GM19023 (cell line): ENCODE results near the gene GPR87.

Source experiments
- ATAC-seq: cut with Tn5 transposase; IDR thresholded peaks from one replicate; pipeline ENCODE4 v1.9.1; 2021; ENCODE audit warnings: mild to moderate bottlenecking, moderate library complexity; ENCODE audit not compliant: unreplicated experiment

GPR87 gene

DNA sequence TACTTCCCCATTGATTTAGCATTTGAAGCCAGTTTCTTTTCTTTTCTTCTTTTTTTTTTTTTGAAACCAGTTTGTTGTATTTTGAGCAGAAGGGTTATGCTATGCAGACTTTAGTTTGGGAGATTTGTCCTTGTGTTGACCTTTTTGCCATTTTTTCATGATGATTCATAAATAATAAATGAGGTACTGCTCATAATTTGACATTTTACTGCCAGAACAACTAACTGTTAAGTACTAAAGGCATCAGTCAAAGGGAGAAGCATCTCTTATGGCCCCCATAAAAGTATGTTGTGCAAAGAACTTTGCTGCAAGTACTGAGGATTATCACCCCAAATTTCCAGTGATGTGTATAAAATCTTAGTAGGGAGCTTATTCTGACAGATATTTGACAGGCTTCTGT lies 1.7 kb upstream of the GPR87 start:
- ATAC-seq = no peak

DNA sequence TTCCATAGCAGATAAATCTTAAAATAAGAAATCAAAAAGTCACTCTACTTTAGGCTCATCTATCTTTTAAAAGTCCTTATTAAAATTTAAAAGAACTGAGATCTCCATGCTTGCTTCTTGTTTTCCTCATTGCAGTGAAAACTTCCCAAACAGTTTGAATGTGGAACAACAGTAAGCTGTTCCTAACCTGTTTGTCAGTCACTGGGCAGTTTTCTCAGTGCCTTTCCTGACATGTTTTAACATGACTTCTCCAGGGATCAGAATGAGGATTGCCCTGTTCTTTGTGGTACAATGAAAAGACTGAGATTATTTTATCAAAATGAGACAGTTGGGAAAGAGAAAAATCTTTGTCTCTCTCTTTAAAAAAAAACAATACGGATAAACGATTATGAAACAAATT lies 774 bp downstream of the GPR87 start:
- no peak for ATAC-seq

DNA sequence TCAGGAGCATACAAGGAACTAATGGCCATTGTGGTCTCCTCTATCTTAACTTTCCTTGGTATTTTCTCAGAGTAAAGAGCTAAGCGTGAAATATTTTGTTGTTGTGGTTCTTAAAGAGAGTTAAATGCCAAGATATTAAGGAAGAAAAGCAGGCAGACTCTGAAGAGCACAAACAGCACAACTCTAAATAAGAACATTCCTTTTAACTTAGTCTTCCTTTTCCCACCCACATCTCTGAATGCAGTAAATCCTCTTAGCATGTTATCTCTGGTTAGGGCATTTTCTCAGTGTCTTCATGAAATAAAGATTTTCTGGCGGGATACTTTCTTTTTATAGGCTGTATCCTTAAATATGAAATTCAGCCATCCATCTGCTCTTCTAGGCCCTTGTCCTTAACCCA lies 1.5 kb downstream of the GPR87 start:
- ATAC-seq = no peak

DNA sequence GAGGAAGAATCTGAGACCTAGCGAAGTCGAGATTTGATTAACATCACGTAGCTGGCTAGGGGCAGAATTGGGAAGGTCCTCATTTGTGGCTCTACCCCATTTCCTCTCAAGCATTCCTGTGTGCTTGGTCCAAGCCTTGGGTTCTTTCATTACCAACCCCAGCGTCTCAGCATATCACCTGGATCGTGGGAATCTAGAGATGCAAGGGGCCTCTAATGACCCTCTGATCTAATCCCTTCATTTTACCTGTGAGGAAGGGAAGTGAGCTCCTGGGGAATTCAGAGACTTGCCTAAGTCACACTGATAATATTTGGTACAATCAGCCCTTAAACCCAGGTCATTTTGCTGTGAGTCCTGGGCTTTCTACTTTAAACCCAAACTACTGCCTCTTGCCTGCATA lies 2.0 kb downstream of the GPR87 start:
- ATAC-seq = no peak

DNA sequence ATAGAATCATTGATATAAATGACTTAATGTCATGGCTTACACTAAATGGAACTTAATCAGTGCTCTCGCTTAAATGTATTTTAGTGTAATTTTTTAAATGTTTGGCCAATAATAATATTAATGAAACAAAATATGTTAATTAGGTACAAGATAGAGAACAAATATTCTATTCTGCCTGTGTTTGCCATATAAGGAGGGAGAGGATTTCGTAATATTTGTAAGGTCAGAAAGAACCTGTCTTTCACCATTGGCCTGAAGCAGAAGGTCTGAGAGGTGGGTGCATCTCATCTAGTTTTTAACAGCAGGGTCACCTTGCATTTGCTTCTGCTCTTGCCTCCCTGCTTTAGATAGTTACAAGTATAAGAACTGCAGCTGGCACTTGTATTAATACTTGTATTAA lies 2.5 kb downstream of the GPR87 start:
- no peak for ATAC-seq

DNA sequence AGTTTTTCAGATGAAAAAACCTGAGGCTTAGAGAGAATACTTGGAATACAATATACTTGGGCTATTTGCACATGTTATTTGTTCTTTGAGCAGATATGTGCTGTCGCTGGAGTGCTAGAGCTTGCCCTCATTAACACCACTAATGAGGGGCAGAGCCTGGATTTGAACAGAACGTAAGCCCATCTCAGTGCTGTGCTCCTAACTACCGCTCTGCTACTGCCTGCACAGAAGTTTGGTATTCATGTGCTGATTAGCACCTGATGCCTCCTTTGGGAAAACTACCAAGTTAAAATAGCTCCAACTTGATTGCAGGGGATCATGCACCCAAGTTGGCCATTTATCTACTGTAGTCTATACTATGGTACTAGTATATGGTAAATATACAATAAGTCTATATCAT lies 3.6 kb downstream of the GPR87 start:
- ATAC-seq = no peak

DNA sequence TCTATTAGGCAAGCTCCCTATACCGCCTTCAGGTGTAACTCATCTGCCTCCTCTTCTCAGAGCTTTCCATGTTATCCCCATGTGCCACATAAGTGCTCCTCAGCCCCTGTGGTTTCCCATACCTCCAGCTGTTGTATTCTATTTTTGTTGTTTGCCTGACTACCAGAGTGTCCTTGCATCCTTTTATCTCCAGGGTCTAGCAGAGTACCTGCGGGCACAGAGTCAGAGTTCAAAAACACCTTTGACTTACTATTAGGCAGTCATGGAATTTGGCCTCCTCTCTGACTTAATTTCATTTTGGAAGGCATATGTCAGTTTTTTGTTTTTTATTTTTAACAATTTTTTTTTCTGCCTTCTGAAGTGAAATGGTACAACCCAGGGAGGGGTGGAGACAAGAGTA lies 7.1 kb downstream of the GPR87 start:
- ATAC-seq = no peak

DNA sequence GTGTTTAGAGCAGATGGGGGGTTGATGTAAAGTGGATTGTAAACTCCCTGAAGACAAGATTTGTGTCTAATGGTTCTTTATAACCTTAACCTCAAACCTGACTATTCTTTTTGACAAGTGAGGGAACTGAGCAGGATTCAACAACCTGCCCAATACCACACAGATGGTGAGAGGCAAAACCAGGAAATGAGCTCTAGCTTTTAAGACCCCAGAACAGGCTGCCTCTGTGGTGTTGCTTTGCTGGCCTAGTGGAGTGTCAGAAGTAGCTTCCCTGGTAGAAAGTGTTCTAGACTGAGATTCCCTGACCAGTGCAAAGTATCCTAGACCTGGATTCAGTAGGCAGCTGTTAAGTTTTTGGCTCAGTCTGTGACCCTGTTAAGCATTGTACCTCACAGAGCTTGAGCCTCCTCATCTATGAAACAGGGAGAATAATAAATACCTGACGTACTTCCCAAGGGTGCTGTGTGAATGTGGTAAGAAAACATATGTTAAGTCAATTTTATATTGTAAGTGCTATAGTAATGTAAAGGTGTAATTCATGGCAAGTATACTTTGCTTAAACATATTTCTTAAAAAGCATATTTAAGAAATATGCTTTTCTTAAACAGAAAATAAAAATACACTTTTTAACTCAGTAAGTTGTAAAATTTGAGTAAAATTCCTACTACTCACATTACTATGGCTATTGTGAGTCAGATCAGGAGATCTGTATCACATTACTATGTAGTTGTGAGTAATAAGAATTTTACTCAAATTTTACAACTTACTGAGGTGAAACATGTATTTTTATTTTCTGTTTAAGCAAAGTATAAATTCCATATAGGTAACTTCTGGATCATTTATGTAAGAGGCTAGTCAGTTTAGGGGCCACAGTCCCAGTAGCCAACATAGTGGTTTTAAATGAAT lies 8.8 kb downstream of the GPR87 start:
- ATAC-seq = no peak

DNA sequence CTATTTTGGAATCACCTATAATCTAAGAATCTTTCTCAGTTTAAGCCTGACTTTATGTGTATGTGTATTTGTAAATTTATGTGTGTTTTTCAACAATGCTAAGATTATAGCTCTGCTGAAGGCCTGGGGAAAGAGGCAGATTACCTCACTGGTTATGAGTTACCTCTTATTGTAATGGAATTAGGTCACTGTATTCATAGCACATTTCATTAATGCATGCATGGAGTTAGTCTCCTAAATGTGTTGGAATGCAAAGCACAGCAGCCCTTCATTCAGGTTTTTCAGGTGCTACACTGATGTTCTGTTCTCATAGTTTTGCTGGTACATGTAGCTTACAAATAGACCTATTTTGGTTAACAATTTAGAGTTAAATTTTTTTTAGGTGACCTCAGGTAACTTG lies 9.5 kb downstream of the GPR87 start:
- no peak for ATAC-seq

DNA sequence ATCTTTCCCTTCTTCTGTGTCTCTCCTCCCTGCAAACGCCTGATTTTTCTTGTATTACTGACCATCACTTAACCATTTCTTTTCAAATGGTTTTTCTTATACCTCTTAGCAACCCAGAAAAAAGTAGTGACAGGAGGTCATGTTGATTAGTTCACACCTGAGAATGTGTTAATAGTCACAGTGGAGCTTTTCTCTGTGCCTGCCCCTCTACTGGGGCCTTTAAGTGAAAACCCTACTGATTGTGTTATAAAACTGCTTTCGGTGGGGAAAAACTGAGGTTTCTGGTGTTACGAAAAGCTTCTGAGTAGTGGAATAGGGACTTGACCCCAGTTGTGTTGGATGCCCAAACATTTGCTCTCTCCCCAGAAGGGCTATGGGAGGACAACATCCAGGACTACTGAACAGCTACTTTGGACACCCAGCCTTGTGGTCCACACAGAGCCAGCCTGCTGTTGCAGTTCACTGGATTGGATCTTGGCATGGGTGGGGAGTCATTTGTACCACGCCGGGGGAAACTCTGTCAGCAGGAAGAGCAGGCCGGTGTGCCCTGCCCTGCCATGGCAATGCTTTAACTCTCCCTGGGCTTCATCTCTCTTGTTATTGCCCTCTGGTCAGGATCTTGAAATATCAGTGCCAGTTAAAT lies 10.3 kb downstream of the GPR87 start:
- no peak for ATAC-seq

DNA sequence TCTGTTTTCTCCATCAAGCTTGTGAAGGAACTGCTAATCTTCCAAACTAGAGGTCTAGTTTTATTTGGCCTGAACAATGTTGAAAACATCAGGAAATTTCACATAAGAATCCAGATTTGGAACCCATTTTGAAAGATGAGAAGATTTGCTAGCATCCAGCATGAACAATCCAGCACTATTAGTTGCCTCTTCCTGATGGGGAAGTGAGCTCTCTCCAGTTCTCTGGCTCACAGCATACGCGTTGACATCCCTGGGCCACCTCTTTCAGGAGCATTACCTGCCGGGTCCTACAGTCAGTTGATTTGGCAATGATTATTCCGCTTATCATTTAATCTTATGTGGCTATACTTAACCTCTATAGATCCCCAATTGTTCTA lies 10.9 kb downstream of the GPR87 start:
- ATAC-seq = no peak

DNA sequence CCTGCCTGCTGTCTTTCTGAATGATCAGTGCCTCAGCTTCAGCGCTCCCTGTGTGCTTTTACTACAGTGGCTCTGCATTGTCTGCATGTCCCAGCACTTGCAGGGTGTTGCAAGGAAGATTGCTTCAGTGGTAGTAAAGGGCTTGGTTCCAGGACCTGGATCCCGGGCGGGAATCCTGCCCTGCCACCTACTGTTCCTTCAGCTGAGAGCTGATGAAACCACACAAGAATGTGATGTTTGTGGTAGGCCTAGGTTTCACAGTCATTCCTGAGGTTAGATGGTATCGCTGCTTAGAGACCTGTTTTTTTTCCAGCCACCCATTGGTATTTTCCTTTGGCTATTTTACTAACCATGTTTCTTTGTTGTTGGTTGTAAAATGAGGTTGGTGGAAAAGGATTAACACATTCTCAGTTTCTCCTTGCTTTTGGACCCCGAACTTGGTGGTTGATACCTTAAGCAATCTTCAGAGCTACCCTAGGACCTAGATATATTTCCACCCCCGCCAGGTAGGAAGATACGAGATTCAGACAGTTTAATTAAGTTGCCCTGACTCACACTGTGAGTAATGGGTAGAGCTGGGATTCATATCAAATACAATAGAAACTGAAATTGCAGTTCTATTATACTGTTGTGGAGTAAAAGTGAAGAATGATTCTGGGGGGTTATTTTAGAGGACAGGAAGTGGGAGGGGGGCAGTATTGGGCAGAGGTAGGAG lies 11.4 kb downstream of the GPR87 start:
- no peak for ATAC-seq

DNA sequence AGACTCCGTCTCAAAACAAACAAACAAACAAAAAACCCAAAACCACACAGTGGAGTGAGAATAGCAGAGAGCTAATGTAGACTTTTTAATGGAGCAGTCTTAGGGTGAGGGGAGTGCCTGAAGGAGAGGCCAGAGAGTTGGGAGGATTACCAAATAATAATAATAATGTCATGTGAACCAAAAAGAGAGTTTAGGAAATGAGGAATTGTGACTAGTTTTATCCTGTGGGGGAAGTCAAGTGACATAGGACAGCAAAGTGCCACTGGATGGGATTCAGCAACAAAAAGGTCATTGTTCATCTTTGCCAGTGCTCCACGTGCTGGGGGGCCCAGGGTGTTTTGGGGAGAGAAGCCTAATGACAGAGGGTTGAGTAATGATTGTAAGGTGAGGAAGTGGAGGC lies 12.9 kb downstream of the GPR87 start:
- no peak for ATAC-seq

DNA sequence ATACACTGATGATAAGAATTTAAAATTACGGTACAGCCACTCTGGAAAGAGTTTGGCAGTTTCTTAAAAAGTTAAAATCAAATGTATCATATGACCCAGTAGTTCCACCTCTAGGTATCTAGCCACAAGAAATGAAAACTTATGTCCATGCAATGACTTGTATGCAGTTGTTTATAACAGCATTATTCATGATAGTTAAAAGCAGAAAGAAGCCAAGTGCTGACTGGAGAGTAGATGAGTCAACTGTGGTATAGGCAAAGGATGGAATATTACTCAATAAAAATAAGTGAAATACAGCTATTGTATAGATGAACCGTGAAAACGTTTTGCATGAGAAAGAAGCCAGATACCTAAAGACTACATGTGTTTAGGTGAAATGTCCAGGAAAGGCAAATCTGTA lies 14.8 kb downstream of the GPR87 start:
- ATAC-seq = no peak

DNA sequence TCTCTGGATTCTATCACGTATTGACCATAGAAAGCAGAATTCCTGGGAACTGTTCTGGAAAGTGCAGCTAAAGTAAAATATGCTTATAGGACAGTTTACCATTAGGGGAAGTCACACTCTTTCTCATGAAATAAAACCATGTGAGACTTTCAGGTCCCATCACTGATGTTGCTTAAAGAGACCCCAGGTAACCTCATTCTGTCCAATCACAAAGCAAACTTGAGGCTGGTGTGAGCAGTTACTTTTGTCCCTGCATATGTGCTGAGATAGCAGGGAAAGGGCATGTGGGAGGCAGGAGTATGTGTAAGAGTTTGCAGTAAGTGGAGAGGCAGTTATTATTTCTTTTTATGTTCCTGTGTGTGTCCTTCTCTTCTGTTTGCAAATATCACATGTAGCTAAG lies 16.1 kb downstream of the GPR87 start:
- ATAC-seq = no peak

DNA sequence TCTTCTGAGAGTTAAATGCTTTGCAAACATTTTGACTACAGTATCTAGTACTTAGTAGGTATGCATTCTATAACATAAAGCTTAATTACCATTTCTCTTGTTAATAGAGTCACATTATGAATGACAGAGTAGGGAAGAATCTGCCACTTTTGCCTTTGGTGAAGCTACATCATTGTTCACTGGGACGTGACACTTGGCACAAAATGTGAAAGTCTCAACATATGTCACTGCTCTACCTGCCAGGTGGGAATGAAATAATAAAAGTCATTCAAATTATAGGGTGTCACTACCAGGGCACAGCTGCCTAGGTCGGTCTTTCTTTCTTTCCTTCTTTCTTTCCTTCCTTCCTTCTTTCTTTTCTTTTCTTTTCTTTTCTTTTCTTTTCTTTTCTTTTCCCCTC lies 17.6 kb downstream of the GPR87 start:
- ATAC-seq = no peak

DNA sequence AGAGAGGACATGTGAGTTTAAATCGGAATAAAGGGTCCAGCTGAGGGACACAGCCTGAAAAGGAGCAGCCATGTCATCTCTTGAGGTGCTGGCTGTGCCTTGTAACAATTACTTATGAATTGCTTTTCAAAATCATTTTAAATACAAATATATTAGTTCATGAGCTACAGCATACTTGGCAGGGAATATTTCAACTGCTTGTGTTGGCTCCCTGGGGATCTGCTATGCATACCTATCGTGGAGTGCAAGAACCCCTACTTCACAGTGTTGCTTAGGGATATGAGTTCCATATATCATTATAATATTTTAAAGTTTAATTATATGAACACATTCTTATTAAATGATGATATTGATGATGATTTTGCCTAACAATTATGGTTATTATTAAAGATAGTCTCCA lies 19.2 kb downstream of the GPR87 start:
- ATAC-seq = no peak

DNA sequence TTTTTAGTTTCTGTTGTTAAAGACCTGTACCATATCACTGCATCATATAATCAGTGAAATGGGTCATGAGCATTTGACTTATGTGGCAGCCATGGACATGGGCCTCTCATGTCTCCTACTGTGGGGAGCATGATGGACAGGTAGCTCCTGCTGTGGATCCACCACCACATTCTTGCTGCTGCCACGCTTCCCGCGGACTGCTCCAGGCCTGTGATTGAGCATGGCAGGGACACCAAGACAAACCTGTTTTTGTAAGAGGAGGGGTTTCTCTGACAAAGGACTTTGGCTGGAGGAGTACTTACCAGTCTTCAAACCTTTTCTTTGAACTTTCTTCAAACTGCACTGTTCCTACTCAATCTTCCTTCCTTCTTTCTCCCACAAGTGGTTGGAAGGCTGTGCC lies 20.4 kb downstream of the GPR87 start:
- no peak for ATAC-seq

DNA sequence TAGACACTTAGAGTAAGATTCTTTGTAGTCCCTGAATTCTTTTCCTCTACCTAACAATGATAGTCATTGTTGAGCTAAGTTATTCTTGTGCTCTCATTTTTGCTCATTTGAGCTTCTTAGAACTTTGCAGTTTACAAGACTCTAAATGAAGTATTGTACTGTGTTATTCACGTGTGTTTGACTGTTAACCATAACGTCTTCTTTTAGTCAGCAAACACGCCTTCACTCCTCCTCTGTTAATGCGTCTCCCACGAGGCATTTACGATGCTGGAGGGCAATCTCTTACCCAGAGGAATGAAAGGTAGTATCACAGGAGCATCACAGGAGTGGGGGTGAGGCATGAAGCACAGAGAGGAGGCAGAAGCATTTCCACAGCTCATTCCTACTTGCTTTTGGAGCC lies 23.5 kb downstream of the GPR87 start:
- ATAC-seq = no peak

DNA sequence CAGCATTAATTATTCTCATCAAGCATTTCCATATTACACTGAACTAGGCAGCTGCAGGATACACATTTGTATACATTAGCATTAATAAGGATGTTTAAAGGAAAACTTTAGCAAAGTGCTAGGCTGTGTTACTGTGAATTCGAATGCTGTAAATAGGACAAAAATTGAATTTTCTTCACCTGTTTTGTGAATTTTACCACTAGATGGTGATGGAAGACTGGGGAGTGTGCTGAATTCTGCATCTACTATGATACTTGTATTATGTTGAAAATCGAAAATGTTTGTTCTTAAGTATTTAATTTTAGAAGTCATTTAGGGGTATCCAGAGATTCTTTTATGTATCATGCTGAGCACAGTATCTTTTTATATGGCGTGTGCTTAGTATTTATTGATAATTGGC lies 25.9 kb downstream of the GPR87 start:
- no peak for ATAC-seq

DNA sequence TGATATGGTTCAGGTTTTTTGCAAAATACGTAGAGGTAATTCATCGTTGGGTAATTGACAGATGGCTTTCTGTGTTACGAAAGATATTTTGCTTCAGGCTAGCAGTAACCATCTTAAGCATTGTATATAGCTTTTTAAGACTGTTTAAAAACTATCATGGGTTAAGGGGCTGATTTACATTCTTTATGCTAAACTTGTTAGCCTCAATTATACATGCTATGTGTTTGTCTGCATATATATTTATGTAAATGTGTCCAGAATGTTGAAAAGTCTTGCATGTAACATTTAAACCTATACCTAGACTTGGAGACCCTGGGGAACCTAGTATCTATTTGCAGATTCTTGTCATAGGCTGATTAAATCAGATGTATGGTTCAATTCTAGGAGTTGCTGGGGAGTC lies 27.2 kb downstream of the GPR87 start:
- ATAC-seq = no peak

DNA sequence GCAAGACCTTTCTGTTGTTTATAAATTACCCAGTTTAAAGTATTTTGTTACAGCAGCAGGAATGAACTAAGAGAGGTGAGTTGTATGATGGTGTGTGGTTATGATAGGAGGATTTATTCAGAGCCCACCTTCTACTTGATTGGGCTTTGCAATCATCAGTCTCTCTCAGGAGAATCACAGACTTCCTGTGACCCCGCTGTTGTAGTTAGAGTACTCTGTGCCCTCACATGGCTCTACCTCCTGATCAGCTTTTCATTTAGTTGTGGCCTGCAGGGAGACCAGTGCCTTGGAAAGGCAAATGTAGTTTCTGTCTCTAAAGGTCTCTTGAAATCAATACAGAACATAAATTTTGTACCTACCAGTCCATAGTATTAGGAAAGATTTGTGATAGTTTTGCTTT lies 30.7 kb downstream of the GPR87 start:
- no peak for ATAC-seq
